ENCODE measurements around the gene LIN7C.
A peak's percentile ranks its signal among the peaks of the same experiment; 100 is the strongest.

Gene LIN7C

GRCh38 chr11:27507557-27508322 lies 1.2 kb upstream of the LIN7C start:
- no peak for DNase-seq

- no peak for DNase-seq
These were observed 788 bp downstream of the LIN7C start for GRCh38 chr11:27505781-27506180.

DNA sequence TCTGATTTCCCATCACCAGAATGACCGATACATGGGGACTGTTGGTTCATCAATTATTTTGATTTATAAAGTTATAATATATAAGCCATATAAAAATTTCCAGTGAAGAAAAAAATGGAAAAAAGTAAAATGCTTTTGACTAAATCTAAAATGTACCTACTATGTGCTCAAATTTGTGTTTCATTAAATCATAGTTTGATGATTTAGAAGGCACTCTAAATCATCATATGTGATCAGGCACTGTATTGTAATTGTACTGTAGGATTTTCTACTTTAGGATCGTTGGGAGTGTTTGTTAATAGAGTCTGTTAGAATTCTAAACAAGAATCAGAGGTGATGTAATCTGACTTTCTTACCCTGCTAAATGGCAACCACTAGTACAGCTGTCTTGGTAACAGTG lies 2.4 kb downstream of the LIN7C start:
- DNase-seq = no peak

DNA sequence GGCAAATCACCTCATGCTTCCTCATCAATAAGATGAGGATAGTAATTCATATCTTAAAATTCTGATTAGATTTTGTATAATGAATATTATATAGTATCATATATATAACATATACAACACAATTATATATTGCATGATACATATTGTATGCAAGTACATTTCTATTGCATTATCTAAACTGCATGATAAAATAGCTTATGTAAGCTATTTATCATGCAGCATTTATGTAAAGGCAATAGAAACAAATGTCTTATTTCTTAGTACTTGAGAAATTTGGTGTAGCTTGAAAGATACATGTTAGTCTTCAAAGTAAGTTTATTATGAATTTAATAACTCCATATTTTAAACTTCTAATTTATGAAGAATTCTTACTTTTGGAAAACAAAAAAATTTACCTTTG lies 5.5 kb downstream of the LIN7C start:
- no peak for DNase-seq

DNA sequence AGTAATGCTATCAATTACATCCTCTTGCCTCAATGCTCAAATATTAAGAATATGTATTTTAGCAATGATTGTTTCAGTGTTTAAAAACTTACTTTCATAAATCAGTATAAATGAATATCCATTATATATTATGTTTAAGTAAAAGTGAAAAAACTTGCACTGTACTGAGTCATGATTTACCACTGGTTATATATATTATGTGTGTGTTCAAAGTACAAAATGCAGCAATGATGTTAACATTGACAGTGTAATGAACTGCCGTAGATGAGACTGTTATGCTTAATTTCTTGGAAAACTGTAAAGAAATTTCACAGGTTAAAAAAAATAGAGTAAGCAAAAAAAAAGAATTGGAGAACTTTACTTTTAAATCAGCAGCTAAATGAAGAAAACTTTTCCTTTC lies 8.7 kb downstream of the LIN7C start:
- DNase-seq = no peak

- DNase-seq = no peak
These were observed 9.2 kb downstream of the LIN7C start for GRCh38 chr11:27497284-27497866.

- DNase-seq = no peak
These were observed 10.1 kb downstream of the LIN7C start for GRCh38 chr11:27496461-27496860.

GRCh38 chr11:27495710-27496300 lies 10.8 kb downstream of the LIN7C start:
- DNase-seq = no peak

DNA sequence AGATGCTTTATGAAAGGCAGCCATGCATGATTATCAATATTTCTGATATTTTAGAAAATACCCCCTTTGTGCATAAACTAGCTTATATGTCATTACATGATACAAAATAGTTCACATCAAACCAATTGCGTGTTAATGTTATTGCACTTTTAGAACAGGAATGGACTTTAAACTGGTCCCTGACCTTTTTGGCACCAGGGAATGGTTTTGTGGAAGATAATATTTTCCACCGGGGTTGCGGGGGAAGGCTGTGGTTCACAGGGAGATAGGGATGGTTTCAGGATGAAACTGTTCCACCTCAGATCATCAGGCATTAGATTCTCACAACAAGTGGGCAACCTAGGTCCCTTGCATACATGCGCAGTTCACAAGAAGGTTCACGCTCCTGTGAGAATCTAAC lies 17.5 kb downstream of the LIN7C start:
- no peak for DNase-seq

DNA sequence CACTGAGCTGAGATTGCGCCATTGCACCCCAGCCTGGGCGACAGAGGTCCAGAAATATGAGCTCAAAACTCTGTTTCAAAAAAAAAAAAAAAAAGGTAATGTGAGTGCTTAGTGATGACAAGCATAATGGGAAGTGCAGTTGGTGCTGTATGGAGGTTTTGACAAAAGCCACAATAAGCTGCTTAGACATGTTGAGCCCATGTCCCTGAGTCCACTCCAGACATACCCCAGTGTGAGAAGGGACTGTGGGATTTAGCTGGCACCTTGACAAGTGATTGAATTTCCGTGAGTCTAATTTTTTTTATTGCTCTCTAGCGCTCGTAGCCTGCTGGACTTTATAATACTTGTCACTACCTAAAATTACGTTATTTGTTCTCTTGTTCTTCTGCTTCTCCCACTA lies 18.9 kb downstream of the LIN7C start:
- DNase-seq = no peak

- no peak for DNase-seq
These were observed 20.4 kb downstream of the LIN7C start for GRCh38 chr11:27485930-27486773.

- DNase-seq = no peak
These were observed 23.8 kb downstream of the LIN7C start for GRCh38 chr11:27482793-27483192.

DNA sequence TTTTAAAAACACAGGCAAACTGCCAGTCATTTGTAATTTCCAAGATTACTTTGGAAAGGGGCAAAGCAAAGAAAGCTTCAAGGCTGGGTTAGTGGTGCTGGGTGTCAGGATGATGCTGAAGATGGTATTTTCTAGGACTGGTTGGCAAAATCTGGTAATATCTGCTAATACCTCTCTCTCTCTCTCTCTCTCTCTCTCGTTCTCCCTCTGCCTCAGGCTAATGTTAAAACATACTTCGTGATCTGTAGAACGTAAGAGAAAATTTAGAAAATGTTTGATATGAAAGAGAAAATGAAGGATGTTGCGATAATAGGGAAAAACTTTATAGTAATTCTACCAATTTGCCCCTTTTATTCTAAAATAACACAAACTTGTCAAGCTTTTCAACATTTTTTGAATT lies 24.6 kb downstream of the LIN7C start:
- DNase-seq = no peak

DNA sequence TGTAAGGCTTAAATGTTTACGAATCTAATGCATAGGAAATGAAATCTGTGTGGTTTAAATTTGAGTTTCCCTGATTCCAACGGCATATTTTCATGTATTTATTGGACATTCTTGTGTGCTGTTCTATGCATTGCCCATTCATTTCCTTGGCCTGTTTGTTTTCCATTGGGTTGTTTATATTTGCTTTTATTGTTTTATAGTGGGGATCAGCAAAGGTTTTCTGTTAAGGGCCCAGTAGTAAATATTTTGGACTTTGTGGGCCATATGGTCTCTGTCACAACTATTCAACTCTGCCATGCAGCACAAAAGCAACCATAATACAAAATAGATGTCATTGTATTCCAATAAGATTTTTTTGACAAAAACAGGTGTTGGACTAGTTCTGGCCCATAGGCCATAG lies 28.7 kb downstream of the LIN7C start:
- no peak for DNase-seq

DNA sequence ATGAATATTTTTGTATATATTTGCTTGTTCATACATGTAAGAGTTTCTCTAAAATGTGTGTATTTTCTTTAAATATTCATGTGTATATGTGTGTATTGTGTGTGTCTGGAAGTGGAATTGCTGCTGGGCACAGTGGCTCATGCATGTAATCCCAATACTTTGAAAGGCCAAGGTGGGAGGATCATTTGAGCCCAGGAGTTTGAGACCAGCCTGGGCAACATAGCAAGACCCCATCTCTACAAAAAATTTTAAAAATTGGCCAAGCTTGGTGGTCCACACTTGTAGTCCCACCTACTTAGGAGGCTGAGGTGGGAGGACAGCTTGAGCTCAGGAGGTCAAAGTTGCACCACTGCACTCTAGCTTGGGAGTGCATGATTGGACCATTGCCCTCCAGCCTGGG lies 29.3 kb downstream of the LIN7C start:
- DNase-seq = no peak

DNA sequence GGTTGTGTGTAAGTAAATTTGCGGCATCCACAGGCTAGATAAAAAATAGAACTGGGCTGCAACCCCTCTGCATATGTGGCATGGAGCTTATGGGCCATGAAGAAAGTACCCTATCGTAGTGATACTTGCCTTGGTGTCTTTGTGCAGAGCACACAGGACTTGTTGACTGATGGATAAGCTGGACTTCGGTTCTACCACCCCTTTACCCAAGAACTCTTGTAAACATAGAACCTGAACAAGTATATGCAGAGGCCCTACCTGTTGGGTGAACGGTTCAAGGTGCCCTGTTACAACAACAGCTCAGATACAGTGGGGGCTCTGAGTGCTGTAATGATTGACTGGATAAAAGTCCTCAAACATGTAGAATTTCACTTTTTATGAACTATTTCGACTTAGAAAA lies 30.9 kb downstream of the LIN7C start:
- no peak for DNase-seq

GRCh38 chr11:27473017-27473406 lies 33.6 kb downstream of the LIN7C start:
- no peak for DNase-seq

- peak; percentile 92 for DNase-seq
These were observed 34.1 kb downstream of the LIN7C start, which contains the start of gene LGR4 for GRCh38 chr11:27472398-27473016. TSS of gene LGR4 (minus strand) at chr11:27472790. CDS start at chr11:27472302, 488 bp downstream.

DNA sequence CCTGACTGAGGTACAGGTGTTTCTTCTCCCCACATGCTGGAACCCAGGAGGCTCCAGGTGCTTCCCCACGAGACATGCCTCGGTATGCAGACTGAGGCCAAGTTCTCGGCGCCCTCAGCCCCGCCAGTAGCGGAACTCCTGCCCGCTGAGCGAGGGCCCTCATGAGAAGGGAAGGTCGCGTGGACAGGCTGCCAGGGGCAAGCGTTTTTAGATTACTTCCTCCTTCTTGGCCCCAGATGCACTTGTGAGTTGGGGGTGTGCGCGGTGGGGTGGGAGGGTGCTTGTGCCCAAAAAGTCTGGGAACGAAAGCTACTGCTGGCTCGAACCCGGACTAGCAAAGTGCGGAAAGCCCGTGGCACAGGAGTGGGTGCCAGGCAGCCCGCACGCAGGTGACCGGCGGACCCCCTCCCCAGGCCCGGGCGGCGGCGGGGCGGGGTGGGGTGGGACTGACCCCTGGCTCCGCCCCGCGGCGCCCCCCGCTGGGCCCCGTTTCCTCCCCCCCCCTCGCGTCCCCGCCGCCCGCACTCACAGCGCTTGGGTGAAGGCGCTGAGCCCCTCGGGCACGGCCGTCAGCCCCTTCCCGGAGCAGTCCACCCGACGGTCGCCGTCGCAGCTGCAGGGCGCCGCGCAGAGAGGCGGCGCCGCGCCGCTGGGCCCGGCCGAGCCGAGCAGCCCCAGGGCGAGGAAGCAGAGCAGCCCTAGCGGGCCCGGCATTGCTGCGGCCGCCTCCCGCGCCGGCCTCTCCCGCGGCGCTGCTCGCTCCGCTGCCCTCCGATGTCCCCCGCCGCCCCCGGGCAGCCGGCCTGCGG lies 34.8 kb downstream of the LIN7C start:
- DNase-seq = no peak

- DNase-seq = no peak
These were observed 35.6 kb downstream of the LIN7C start for GRCh38 chr11:27470826-27471588.

DNA sequence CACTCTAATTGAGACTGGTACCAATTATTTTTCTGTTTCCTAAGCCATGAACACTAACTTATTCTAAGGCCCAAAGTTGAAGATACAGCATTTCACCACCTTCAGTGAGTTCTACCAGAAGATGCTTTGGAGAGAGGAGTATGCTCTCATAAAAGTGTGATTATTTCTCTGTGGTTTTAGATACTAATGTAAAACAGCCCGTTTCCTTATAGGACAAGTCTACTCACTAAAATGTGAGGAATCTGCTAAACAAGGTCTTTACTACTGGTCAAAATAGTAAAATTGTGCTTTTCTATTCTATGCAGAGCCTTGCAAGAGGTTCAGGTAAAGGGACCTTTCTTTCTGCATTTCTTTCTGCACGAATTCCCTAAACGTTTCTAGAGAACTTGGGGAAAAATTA lies 36.4 kb downstream of the LIN7C start:
- DNase-seq = no peak

All from NCI-H1048 (cell line).